HepG2 (cell line): ENCODE results near the gene TGFBR1. TPM values are rescaled to one million over a fixed set of nuclear protein-coding genes. Genes with fewer than 3 reads are reported as not detected.

Experiments used
- ATAD3A ChIP-seq: sonication (generic); formaldehyde crosslinking; IDR thresholded peaks from 2 replicates; pipeline ENCODE4 v1.4.0; 2020; ENCODE audit warnings: missing genetic modification reagents
- BCL6 ChIP-seq: IDR thresholded peaks from 2 replicates; pipeline ENCODE4 v1.6.1; 2016; ENCODE audit warnings: missing genetic modification reagents, missing compliant biosample characterization
- MNT ChIP-seq: fragments of 450-650 bp; IDR thresholded peaks from 2 replicates; pipeline ENCODE4 v1.6.1; 2016
- RORA ChIP-seq: sonication (generic); formaldehyde crosslinking; IDR thresholded peaks from 2 replicates; pipeline ENCODE4 v1.5.0; 2020; ENCODE audit warnings: mild to moderate bottlenecking, missing genetic modification reagents, moderate library complexity
- TCF7L2 ChIP-seq: IDR thresholded peaks from 2 replicates; pipeline ENCODE4 v1.6.1; 2011; ENCODE audit warnings: mild to moderate bottlenecking, low read depth, low read length, moderate library complexity
- TEAD2 ChIP-seq: sonication (generic); formaldehyde crosslinking; IDR thresholded peaks from 2 replicates; pipeline ENCODE4 v1.9.0; 2021; ENCODE audit warnings: missing genetic modification reagents
- ZNF225 ChIP-seq: sonication (generic); formaldehyde crosslinking; IDR thresholded peaks from 2 replicates; pipeline ENCODE4 v1.4.0; 2020; ENCODE audit warnings: mild to moderate bottlenecking, missing genetic modification reagents
- ZNF253 ChIP-seq: sonication (generic); formaldehyde crosslinking; IDR thresholded peaks from 2 replicates; pipeline ENCODE4 v1.8.0; 2022; ENCODE audit warnings: mild to moderate bottlenecking, missing genetic modification reagents, borderline replicate concordance
- ZNF296 ChIP-seq: sonication (generic); formaldehyde crosslinking; conservative IDR thresholded peaks from 2 replicates; pipeline ENCODE4 v1.5.0; 2020; ENCODE audit warnings: mild to moderate bottlenecking, missing genetic modification reagents
- ZNF430 ChIP-seq: sonication (generic); formaldehyde crosslinking; IDR thresholded peaks from 2 replicates; pipeline ENCODE4 v1.9.0; 2021; ENCODE audit warnings: mild to moderate bottlenecking, missing genetic modification reagents
- ZSCAN12 ChIP-seq: sonication (generic); formaldehyde crosslinking; IDR thresholded peaks from 2 replicates; pipeline ENCODE4 v1.9.0; 2021; ENCODE audit warnings: mild to moderate bottlenecking, missing genetic modification reagents
- polyA plus RNA-seq, 8 experiments: library from polyadenylated mRNA; depleted of rRNA in 3 of 8; stranded (reverse) in 7 of 8; unstranded in 1 of 8; fragments of >200 nt; fragmentation: Illumina TruSeq in 4 of 8; extraction: Trizol in 4 of 8; gene quantifications; 2 replicates each; pipeline versions ENCODE4 v1.2.1 to v1.2.3, GENCODE V29; 2011 to 2016; ENCODE audit warnings: low read depth in 4 of 8, missing spikeins in 1 of 8, mixed read lengths in 1 of 8; ENCODE audit not compliant: insufficient read depth in 1 of 8
- total RNA-seq, 5 experiments: library from RNA; depleted of rRNA; stranded (reverse); fragments of >200 nt; fragmentation: Illumina TruSeq; extraction: Trizol; gene quantifications; 2 replicates each; pipeline ENCODE4 v1.2.3, GENCODE V29; 2016; ENCODE audit warnings: low read depth in 1 of 5
- TF ChIP-seq, protein P1 (sequence below): sonication (generic); formaldehyde crosslinking; IDR thresholded peaks from 2 replicates; pipeline ENCODE4 v1.4.0; 2020; ENCODE audit warnings: missing genetic modification reagents, mild to moderate bottlenecking, borderline replicate concordance
- TF ChIP-seq, protein P2 (sequence below): sonication (generic); formaldehyde crosslinking; IDR thresholded peaks from 2 replicates; pipeline ENCODE4 v1.5.0; 2020; ENCODE audit warnings: missing genetic modification reagents
- TF ChIP-seq, protein P3 (sequence below): sonication (generic); formaldehyde crosslinking; IDR thresholded peaks from 2 replicates; pipeline ENCODE4 v1.9.0; 2021; ENCODE audit warnings: missing genetic modification reagents, borderline replicate concordance
- TF ChIP-seq, protein P4 (sequence below): sonication (generic); formaldehyde crosslinking; IDR thresholded peaks from 2 replicates; pipeline ENCODE4 v1.5.0; 2020; ENCODE audit warnings: mild to moderate bottlenecking, missing genetic modification reagents, borderline replicate concordance

TGFBR1 gene
- total and polyA plus RNA-seq, 2 of the 13 experiments (the other 11 are each of a cell fraction or from before 2014, with no cell fraction given): 16.8 to 23.9 TPM

DNA sequence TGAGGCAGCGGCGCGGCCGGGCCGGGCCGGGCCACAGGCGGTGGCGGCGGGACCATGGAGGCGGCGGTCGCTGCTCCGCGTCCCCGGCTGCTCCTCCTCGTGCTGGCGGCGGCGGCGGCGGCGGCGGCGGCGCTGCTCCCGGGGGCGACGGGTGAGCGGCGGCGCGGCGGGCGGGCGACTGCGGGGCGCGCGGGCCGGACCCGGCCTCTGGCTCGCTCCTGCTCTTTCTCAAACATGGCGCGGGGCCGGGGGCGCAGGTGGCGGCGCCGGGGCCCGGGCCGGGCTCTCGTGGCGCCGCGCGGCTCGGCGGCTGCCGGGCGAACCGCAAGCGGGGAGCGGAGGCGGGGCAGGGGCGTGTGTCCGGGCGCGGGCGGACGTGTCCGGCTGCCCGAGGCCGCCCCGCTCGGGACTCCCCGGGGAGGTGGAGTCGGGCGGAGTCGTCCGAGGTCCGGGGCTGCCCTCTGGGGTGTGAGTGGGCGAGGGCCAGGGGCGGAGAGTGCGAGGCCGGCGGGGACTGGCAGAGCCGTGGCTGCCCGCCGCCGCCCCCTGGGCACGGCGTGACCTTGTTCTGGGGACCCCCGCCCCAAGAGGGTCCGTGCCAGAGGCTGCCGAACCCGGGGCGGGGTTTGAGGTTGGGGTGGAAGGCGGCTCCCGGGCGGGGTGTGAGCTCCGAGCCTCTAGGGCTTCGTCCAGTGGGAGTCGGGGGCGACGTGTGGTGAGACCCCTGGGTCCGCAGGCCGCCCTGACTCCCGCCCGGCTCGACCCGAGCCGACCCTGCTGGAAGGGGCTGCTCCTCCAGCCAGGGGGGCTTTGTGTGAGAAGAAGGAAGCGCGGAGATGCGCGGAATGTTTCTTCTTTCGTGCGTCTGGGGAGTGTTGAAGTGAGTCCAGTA, 485 bp downstream of the TGFBR1 start (continued):
- TF ChIP-seq ZNF225 (CRISPR knock-in tag) (0 out of 2 replicates have a peak, but pooled peaks have one; percentile 26), MNT (no peak), ATAD3A (no peak), RORA (no peak), ZNF296 (CRISPR knock-in tag) (no peak), TCF7L2 (no peak), ZNF430 (no peak), ZNF253 (CRISPR knock-in tag) (no peak), ZSCAN12 (no peak), TEAD2 (CRISPR knock-in tag) (no peak), BCL6 (no peak)
- TF ChIP-seq, protein P1, sequence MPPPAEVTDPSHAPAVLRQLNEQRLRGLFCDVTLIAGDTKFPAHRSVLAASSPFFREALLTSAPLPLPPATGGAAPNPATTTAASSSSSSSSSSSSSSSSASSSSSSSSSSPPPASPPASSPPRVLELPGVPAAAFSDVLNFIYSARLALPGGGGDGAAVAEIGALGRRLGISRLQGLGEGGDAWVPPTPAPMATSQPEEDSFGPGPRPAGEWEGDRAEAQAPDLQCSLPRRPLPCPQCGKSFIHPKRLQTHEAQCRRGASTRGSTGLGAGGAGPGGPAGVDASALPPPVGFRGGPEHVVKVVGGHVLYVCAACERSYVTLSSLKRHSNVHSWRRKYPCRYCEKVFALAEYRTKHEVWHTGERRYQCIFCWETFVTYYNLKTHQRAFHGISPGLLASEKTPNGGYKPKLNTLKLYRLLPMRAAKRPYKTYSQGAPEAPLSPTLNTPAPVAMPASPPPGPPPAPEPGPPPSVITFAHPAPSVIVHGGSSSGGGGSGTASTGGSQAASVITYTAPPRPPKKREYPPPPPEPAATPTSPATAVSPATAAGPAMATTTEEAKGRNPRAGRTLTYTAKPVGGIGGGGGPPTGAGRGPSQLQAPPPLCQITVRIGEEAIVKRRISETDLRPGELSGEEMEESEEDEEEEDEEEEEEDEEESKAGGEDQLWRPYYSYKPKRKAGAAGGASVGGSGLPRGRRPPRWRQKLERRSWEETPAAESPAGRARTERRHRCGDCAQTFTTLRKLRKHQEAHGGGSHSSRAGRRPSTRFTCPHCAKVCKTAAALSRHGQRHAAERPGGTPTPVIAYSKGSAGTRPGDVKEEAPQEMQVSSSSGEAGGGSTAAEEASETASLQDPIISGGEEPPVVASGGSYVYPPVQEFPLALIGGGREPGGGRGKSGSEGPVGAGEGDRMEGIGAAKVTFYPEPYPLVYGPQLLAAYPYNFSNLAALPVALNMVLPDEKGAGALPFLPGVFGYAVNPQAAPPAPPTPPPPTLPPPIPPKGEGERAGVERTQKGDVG: no peak
- TF ChIP-seq, protein P2, sequence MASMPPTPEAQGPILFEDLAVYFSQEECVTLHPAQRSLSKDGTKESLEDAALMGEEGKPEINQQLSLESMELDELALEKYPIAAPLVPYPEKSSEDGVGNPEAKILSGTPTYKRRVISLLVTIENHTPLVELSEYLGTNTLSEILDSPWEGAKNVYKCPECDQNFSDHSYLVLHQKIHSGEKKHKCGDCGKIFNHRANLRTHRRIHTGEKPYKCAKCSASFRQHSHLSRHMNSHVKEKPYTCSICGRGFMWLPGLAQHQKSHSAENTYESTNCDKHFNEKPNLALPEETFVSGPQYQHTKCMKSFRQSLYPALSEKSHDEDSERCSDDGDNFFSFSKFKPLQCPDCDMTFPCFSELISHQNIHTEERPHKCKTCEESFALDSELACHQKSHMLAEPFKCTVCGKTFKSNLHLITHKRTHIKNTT: no peak
- TF ChIP-seq, protein P3, sequence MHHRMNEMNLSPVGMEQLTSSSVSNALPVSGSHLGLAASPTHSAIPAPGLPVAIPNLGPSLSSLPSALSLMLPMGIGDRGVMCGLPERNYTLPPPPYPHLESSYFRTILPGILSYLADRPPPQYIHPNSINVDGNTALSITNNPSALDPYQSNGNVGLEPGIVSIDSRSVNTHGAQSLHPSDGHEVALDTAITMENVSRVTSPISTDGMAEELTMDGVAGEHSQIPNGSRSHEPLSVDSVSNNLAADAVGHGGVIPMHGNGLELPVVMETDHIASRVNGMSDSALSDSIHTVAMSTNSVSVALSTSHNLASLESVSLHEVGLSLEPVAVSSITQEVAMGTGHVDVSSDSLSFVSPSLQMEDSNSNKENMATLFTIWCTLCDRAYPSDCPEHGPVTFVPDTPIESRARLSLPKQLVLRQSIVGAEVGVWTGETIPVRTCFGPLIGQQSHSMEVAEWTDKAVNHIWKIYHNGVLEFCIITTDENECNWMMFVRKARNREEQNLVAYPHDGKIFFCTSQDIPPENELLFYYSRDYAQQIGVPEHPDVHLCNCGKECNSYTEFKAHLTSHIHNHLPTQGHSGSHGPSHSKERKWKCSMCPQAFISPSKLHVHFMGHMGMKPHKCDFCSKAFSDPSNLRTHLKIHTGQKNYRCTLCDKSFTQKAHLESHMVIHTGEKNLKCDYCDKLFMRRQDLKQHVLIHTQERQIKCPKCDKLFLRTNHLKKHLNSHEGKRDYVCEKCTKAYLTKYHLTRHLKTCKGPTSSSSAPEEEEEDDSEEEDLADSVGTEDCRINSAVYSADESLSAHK (CRISPR knock-in tag): no peak
- TF ChIP-seq, protein P4, sequence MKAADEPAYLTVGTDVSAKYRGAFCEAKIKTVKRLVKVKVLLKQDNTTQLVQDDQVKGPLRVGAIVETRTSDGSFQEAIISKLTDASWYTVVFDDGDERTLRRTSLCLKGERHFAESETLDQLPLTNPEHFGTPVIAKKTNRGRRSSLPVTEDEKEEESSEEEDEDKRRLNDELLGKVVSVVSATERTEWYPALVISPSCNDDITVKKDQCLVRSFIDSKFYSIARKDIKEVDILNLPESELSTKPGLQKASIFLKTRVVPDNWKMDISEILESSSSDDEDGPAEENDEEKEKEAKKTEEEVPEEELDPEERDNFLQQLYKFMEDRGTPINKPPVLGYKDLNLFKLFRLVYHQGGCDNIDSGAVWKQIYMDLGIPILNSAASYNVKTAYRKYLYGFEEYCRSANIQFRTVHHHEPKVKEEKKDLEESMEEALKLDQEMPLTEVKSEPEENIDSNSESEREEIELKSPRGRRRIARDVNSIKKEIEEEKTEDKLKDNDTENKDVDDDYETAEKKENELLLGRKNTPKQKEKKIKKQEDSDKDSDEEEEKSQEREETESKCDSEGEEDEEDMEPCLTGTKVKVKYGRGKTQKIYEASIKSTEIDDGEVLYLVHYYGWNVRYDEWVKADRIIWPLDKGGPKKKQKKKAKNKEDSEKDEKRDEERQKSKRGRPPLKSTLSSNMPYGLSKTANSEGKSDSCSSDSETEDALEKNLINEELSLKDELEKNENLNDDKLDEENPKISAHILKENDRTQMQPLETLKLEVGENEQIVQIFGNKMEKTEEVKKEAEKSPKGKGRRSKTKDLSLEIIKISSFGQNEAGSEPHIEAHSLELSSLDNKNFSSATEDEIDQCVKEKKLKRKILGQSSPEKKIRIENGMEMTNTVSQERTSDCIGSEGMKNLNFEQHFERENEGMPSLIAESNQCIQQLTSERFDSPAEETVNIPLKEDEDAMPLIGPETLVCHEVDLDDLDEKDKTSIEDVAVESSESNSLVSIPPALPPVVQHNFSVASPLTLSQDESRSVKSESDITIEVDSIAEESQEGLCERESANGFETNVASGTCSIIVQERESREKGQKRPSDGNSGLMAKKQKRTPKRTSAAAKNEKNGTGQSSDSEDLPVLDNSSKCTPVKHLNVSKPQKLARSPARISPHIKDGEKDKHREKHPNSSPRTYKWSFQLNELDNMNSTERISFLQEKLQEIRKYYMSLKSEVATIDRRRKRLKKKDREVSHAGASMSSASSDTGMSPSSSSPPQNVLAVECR: peak; percentile 61; the same call in 1 of the 2 replicates
